SK-N-SH treated with all-trans-retinoic acid at 6 μM for 48 hours (cell line): Measurements from ENCODE around the gene KCNH3.

Experiments used
- ZFP30 ChIP-seq: fragments of 450-650 bp; formaldehyde crosslinking; IDR thresholded peaks from 2 replicates; pipeline ENCODE4 v1.5.0; 2022; ENCODE audit warnings: mild to moderate bottlenecking, moderate library complexity
- TF ChIP-seq, protein P1 (sequence below): fragments of 250-450 bp; sonication (Bioruptor Pico); IDR thresholded peaks from 2 replicates; pipeline ENCODE4 v1.8.0; 2021; ENCODE audit warnings: low read depth, mild to moderate bottlenecking, moderate library complexity, borderline replicate concordance

DNA sequence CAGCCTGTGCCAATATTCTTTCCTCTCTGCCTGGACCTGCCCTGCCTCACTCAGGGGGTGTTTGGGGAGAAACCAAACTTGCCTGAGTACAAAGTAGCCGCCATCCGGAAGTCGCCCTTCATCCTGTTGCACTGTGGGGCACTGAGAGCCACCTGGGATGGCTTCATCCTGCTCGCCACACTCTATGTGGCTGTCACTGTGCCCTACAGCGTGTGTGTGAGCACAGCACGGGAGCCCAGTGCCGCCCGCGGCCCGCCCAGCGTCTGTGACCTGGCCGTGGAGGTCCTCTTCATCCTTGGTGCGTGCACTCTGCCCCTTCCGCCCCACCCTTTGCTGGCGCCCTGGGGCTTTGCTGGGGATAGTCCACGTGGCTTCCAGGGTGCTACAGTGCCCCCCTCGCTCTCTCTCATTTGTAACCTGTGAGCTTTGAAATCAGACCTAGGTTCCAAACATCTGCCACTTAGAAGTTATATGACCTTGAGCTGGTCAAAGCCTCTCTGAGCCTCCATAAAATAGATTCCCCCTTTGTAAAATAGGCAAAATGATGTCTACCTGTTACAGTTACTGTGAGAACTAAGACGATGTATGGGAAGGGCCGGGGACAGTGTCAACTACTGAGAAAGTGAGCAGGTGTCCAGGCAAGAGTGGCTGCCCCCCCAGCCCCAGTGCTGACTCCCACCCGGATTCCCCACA, 4.5 kb downstream of the KCNH3 start:
- TF ChIP-seq ZFP30 (CRISPR knock-in tag), result no peak
- TF ChIP-seq, protein P1, sequence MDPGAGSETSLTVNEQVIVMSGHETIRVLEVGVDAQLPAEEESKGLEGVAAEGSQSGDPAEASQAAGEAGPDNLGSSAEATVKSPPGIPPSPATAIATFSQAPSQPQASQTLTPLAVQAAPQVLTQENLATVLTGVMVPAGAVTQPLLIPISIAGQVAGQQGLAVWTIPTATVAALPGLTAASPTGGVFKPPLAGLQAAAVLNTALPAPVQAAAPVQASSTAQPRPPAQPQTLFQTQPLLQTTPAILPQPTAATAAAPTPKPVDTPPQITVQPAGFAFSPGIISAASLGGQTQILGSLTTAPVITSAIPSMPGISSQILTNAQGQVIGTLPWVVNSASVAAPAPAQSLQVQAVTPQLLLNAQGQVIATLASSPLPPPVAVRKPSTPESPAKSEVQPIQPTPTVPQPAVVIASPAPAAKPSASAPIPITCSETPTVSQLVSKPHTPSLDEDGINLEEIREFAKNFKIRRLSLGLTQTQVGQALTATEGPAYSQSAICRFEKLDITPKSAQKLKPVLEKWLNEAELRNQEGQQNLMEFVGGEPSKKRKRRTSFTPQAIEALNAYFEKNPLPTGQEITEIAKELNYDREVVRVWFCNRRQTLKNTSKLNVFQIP, result no peak
